ENCODE measurements around the gene DDHD1. TPM values are rescaled to one million over a fixed set of nuclear protein-coding genes. Genes with fewer than 3 reads are reported as not detected.
"Not testable (repeated sequence)": the region's sequence is repeated elsewhere in the genome, so short reads cannot be mapped to it uniquely, and the experiment has no call there.

The DDHD1 gene
- polyA plus RNA-seq, 1 of the 3 experiments (the other 2 are of a cell fraction): 1.9 TPM

DNA sequence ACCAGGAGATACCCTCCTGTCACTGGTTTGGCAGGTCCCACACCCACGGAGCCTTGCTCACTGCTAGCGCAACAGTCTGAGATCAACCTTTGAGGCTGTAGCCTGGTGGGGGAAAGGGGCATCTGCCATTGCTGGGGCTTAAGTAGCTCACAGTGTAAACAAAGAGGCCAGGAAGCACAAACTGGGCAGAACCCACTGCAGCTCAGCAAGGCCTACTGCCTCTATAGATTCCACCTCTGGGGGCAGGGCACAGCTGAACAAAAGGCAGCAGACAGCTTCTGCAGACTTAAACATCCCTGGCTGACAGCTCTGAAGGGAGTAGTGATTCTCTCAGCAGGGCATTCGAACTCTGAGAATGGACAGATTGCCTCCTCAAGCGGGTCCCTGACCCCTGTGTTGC lies 35.6 kb downstream of the DDHD1 start:
- H3K79me2 ChIP-seq (ENCODE audit: insufficient read depth); H2AFZ ChIP-seq (ENCODE audit: low read depth); CTCF ChIA-PET: not testable (repeated sequence)

GRCh38 chr14:53113989-53114388 lies 39.1 kb downstream of the DDHD1 start:
- Histone ChIP-seq H2AFZ (ENCODE audit: low read depth) (no peak overlapping the region), H3K79me2 (ENCODE audit: insufficient read depth) (no peaks in the 10 kb centered on the region), H3F3A (replicated peaks; ENCODE audit: insufficient read depth) (no peaks in the 10 kb centered on the region), H3K9me2 (no peaks in the 10 kb centered on the region), H3K4me3 (ENCODE audit: low read depth in 2 of 2, low read length in 1 of 2) (no peak overlapping the region), H4K20me1 (ENCODE audit: insufficient read depth) (no peaks in the 10 kb centered on the region), H3K9ac (no peak overlapping the region), H3K4me1 (ENCODE audit: control insufficient read depth in 1 of 2, insufficient read depth in 2 of 2, low read depth in 1 of 2, low read length in 1 of 2) (no peaks in the 10 kb centered on the region), H3K36me3 (replicated peaks in 1 of 2; ENCODE audit: control insufficient read depth in 1 of 2, insufficient read depth in 2 of 2, low read length in 1 of 2) (no peaks in the 10 kb centered on the region), H3K27me3 (ENCODE audit: insufficient read depth) (no peaks in the 10 kb centered on the region), H3K27ac (ENCODE audit: low read depth in 2 of 2, low read length in 1 of 2) (no peak overlapping the region), H3K9me3 (no peaks in the 10 kb centered on the region), H3K4me2 (no peak overlapping the region)
- no peak for DNase-seq
- POLR2A ChIA-PET: no interaction called here
- TF ChIP-seq RCOR1 (IDR thresholded peaks at IDR 0.05; ENCODE audit: low read length) (no peak), FOXJ3 (CRISPR knock-in tag; IDR thresholded peaks at IDR 0.05) (no peak), POLR2AphosphoS5 (IDR thresholded peaks at IDR 0.05; ENCODE audit: low read depth, low read length) (no peak), EP300 (IDR thresholded peaks at IDR 0.05; ENCODE audit: borderline replicate concordance in 1 of 2, low read depth in 1 of 2, low read length in 1 of 2) (no peak), ZBTB33 (IDR thresholded peaks at IDR 0.05; ENCODE audit: borderline replicate concordance, low read depth) (no peak), MAX (IDR thresholded peaks at IDR 0.05; ENCODE audit: low read depth) (no peak), MXI1 (IDR thresholded peaks at IDR 0.05; ENCODE audit: low read depth, low read length) (no peak), FOSL2 (IDR thresholded peaks at IDR 0.05; ENCODE audit: borderline replicate concordance, low read depth) (no peak), RAD21 (IDR thresholded peaks at IDR 0.05; ENCODE audit: low read length) (no peak), TAF1 (IDR thresholded peaks at IDR 0.05; ENCODE audit: borderline replicate concordance, low read depth, low read length) (no peak), MEF2A (IDR thresholded peaks at IDR 0.05; ENCODE audit: borderline replicate concordance, low read depth) (no peak), RXRA (IDR thresholded peaks at IDR 0.05; ENCODE audit: borderline replicate concordance, low read depth) (no peak), GATA2 (CRISPR knock-in tag; IDR thresholded peaks at IDR 0.05) (no peak), YY1 (IDR thresholded peaks at IDR 0.05; ENCODE audit: low read depth) (no peak), ELF1 (IDR thresholded peaks at IDR 0.05) (no peak), JUND (IDR thresholded peaks at IDR 0.05) (no peak), NRF1 (IDR thresholded peaks at IDR 0.05; ENCODE audit: low read depth, low read length) (no peak), EZH2phosphoT487 (IDR thresholded peaks at IDR 0.05; ENCODE audit: borderline replicate concordance, low read depth) (no peak)
- TF ChIP-seq, protein P1, sequence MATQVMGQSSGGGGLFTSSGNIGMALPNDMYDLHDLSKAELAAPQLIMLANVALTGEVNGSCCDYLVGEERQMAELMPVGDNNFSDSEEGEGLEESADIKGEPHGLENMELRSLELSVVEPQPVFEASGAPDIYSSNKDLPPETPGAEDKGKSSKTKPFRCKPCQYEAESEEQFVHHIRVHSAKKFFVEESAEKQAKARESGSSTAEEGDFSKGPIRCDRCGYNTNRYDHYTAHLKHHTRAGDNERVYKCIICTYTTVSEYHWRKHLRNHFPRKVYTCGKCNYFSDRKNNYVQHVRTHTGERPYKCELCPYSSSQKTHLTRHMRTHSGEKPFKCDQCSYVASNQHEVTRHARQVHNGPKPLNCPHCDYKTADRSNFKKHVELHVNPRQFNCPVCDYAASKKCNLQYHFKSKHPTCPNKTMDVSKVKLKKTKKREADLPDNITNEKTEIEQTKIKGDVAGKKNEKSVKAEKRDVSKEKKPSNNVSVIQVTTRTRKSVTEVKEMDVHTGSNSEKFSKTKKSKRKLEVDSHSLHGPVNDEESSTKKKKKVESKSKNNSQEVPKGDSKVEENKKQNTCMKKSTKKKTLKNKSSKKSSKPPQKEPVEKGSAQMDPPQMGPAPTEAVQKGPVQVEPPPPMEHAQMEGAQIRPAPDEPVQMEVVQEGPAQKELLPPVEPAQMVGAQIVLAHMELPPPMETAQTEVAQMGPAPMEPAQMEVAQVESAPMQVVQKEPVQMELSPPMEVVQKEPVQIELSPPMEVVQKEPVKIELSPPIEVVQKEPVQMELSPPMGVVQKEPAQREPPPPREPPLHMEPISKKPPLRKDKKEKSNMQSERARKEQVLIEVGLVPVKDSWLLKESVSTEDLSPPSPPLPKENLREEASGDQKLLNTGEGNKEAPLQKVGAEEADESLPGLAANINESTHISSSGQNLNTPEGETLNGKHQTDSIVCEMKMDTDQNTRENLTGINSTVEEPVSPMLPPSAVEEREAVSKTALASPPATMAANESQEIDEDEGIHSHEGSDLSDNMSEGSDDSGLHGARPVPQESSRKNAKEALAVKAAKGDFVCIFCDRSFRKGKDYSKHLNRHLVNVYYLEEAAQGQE (IDR thresholded peaks at IDR 0.05; ENCODE audit: low read depth, low read length): no peak
- TF ChIP-seq, protein P2, sequence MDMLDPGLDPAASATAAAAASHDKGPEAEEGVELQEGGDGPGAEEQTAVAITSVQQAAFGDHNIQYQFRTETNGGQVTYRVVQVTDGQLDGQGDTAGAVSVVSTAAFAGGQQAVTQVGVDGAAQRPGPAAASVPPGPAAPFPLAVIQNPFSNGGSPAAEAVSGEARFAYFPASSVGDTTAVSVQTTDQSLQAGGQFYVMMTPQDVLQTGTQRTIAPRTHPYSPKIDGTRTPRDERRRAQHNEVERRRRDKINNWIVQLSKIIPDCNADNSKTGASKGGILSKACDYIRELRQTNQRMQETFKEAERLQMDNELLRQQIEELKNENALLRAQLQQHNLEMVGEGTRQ (IDR thresholded peaks at IDR 0.05; ENCODE audit: borderline replicate concordance, low read depth, low read length): no peak
- WGBS (ENCODE audit: low lambda C conversion rate): 83% methylated on average over 7 of the region's 10 CpGs
- CTCF ChIA-PET: interaction anchor here (0.6 kb wide), 1 partner anchor 228 kb away, joined by 3 read pairs; no protein-coding TSS in a partner anchor

More for the DNA sequence above, 35.6 kb downstream of the DDHD1 start:
- H3K27ac ChIP-seq (ENCODE audit: low read depth in 2 of 2, low read length in 1 of 2); H3F3A ChIP-seq (replicated peaks; ENCODE audit: insufficient read depth); H3K4me3 ChIP-seq (ENCODE audit: low read depth in 2 of 2, low read length in 1 of 2); H3K9me2 ChIP-seq; H3K4me2 ChIP-seq; H4K20me1 ChIP-seq (ENCODE audit: insufficient read depth); H3K4me1 ChIP-seq (ENCODE audit: control insufficient read depth in 1 of 2, insufficient read depth in 2 of 2, low read depth in 1 of 2, low read length in 1 of 2); DNase-seq; H3K9me3 ChIP-seq; H3K27me3 ChIP-seq (ENCODE audit: insufficient read depth); H3K9ac ChIP-seq; POLR2A ChIA-PET; H3K36me3 ChIP-seq (replicated peaks in 1 of 2; ENCODE audit: control insufficient read depth in 1 of 2, insufficient read depth in 2 of 2, low read length in 1 of 2): not testable (repeated sequence)
- 87% methylated on average over 3 of the region's 4 CpGs for WGBS (ENCODE audit: low lambda C conversion rate)

Measured in SK-N-SH (cell line).